Measurements from ENCODE around the gene SDK2.

The SDK2 gene

DNA sequence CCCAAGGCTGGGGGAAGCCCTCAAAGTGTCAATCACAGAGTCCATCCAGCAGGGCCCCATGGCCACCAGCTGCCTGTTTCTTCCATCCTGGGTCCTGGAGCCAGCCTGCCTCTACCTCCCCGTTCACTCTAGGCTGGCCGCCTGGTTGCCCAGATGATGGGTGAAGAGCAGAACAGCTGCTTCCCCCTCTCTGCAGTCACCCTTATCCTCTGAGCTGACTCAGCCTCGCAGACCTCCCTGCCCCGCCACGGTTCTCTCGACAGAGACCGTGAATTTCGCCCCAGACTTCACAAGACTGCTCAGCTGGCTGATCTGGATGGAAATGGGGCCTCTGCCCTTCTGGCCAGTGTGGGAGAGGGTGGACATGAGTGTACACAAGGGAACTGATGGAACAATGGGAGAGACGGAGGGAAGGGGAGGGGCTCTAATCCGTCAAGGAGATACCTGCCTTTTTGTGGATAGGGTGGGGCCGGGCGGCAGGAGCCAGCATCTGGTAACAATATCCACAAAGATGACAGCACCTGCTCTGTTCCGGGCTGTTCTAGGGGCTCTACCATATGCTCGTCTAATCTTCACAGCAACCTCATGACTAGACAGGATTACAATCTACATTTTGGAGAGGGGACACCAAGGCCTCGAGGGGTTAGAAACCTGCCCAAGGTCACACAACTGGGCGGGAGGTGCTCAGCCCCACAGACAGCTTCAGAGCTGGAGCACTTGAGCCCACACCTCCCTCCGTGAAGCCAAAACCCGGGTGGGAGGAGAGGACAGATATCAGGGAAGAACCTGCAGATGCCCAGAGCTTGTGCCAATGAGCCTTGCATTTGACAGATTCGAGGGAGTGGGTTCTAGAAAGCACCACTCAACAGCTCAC lies 136.0 kb downstream of the SDK2 start:
- DNase-seq (ENCODE audit: low spot score) = no peak

DNA sequence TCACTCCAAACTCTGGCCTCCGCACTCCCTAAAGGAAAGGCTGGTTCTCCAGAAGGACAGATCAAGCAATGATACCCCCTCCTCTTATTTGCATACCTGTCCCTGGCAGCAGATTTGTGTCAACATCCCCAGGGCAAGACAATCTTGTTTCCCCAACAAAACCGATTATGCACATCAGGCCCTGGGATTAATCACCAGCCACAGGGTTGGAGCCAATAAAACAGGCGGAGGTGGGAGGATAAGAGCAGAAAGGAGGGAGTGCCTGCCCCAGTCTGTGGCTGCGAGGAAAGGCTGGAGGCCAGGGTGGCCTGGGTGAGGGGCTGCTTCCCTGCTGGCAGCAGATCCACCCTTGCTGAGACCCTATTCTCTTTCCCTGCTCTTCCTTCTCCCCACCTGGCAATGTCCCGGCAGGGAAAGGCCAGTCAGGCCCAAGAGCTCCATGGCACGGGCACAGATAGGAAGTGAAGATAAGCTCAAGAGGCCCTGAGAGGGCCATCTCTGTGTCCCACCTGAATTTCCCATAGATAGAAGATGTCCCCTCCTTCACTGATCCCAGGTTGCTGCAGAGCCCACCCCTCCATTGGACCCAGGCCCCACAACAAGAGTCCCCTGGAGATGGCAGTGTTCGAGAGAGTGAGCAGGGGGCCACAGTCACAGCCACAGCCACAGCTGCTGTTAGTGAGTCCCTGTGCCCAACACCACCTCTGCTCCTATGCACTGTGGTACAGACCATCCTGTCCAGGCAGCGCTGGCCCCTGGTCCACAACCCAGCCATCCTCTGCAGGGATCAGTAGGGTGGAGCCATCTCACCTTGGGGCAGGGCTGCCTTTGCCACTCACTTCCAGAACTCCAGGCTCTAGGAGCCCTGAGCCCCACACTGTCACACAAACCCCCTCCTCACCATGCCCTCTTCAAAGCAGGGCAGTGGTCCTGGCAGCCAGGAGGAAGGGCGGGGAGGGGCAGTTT lies 137.5 kb downstream of the SDK2 start:
- no peak for DNase-seq (ENCODE audit: low spot score)

DNA sequence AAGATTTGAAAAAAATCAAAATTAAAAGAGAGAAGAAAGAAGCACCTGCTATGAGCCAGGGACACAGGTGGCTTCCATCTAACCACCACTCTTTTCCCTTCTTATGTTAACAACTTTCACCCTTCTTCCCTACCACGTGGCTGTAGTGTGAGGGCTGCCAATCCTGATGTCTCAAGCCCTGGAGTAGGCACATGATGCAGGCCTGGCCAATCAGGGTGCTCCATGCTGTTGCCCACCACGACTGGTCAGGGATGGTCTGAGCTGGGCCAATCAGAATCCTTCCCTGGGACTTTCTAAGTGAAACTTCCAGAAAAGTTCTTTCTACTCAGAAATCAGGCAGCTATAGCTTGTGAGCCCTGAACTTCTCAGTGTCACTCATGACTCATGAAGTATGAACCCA lies 140.7 kb downstream of the SDK2 start:
- DNase-seq (ENCODE audit: low spot score) = no peak

DNA sequence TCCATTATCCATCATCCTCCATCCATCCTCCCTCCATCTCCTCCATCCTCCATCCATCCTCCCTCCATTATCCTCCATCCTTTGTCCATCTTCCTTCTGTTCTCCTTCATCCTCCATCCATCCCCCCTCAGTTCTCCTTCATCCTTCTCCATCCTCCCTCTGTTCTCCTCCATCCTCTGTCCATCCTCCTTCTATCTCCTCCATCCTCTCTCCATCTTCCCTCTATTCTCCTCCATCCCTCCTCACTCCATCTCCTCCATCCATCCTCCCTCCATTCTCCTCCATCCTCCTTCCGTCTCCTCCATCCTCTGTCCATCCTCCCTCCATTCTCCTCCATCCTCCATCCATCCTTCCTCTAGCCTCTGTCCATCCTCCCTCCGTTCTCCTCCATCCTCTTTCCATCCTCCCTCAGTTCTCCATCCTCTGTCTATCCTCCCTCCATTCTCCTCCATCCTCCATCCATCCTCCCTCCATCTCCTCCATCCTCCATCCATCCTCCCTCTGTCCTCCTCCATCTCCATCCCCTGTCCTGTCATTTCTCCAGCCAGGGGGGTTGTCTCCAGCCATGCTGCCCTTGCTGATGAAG lies 143.7 kb downstream of the SDK2 start:
- no peak for DNase-seq (ENCODE audit: low spot score)

DNA sequence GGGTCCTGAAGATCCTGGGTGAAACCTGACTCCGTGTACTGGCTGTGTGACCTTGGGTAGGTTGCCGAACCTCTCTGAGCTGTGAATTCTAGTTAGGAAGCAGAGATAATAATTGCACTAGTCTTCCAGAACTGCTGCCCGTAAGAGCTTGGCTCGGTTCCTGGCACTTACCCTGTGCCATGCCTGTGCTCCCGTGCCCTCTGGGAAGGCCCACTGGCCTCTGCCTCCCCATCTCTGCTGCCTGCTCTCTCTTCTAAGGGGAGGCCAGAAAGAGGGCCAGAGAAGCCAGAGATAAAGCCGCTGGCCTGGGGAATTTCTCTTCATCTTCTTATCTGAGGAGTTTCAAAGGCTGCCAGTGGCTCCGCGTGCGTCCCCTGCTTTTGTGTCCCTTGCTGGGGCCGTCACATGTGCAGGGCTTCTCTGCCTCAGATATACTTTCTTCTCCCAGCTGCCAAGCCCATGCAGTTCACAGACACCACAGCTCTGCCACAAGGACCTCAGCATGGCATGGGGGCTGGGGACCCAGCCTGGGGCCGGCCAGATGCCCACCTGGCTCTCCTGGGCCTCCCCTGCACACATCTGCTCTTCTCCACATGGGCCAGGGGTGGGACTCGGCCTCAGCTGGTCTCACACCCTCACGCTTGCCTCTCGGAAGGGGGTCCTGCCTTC lies 145.2 kb downstream of the SDK2 start:
- no peak for DNase-seq (ENCODE audit: low spot score)

DNA sequence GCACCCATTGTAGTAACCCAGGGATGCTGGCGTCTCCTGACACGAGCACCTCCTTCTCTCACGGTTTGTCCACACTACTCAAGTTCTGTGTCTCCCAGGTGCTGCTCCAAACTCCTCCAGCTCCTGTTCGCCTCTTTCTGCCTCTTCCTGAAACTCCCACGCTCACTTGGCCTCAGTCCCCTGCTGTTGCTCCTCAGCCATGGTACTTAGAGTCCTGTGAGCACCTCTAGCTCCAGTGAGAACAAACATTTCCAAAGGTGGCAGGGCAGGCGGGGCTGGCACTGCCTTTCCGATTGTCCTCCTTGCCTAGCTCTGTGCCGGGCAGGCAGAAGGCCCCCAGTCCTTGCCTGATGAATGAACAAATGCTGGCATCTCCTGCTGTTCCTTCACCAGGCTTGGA lies 146.1 kb downstream of the SDK2 start:
- no peak for DNase-seq (ENCODE audit: low spot score)

DNA sequence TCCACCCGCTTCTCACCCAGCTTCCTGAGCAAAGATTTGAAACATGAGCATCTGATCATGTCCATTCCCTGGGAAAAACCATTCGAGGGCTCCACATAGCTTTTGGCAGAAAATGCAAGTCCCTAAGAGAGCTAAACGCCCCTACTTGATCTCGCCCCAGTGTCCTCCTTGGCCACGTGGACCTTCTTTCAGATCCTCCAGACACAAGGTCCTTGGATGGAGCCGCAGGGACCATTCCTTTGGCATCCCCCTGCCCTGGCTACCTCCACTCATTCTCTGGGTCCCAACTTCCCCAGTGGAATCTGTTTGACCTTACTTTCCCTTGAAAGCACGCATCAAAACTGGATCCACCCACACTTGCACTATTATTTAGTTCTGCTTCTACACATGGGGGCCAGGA lies 146.5 kb downstream of the SDK2 start:
- DNase-seq (ENCODE audit: low spot score) = no peak

DNA sequence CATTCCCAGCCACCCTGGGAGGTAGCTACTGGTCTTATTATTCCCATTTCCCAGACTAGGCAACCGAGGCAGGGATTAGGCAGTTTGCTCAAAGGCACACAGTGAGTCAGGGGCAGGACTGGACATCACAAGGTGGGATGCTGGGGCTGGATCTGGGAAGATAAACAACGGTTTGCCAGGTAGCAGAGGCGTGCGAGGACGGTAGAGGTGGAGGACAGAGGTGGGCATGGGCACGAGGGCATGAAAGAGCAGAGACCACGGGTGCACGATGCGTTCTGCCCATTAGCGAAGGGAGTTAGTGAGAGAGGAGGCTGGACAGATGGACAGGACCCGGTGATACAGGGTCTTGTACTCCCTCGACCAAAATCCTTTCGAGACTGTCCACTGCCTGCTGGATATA lies 148.0 kb downstream of the SDK2 start:
- no peak for DNase-seq (ENCODE audit: low spot score)

DNA sequence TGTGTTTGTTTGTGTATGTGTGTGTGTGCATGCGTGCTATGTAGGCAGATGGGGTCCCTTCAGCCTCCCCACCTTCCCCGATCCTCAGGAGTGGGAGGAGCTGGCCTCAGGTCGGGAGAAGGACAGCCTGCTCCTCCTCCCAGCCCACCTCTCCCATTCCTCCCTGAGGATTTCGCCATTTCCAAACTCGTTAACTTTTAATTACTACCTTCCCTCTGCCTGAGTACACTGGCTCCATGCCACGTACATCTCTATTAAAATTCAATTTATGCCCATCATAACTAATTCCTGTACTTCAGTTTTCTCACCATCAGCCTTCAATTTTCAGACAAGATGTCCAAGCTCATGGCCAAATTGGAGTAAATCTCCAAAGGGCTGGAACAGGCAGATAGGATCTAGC lies 148.6 kb downstream of the SDK2 start:
- DNase-seq (ENCODE audit: low spot score) = no peak

DNA sequence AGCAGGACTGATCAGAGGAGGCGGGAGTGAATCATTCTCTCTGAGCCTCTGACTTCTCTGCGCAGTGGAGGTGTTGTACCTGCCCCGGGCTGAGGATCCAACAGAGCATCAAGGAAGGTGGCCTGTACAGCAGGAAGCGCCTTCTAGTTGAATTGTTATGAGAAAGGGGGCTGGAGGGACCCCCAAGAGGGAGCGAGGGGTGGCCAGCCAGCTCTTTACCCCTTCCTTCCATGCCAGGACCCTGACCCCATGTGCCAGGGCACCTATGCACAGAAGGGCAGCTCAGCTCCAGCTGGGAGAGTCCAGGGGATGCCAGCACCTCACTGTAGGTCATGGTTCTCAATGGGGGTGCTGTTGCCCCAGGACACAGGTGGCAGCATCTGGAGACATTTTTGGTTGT lies 149.3 kb downstream of the SDK2 start:
- DNase-seq (ENCODE audit: low spot score) = no peak

DNA sequence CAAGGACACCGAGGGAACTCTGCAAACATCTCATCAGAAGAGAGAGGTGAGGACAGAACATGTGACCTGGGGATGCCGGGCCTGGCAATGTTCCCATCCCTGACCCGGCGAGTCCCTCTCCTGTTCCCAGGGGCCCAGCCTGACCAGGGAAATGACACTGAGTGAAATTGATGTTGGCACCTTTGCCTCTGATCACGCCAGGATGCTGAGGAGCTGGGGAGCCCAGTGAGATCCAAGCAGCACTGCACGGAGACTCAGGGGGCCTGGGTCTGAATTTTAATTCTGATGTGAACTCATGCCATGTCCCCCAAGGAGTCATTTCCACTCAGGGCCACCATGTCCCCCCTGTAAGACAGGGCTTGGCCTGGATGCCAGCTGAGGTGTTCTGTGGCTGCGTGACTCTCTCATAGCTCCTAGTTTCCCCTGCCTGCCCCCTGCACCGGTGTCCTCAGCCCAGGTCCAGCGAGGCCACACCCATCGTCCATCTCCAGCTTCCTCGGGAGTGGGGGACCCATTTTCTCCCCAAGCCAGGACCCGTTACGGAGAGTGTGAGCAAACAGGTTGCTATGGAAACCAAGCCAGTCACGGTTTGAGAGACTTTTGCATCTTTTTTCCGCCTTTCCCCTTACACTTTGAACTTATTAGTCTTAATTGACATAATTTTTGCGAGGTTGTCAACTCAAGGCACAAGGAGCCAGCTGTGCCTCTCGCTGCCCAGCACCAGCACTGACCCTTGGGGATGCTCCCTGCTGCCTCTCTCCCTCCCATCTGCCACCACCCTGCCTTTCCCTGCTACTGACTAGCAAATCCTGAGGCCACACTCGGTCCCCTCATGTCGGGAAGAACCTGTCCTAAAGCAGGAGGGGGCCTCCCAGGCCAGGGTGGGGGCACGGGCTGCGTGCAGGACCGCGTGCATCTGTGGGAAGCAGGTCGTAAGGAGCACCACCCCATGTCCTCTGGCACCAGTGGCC lies 150.0 kb downstream of the SDK2 start:
- no peak for DNase-seq (ENCODE audit: low spot score)

DNA sequence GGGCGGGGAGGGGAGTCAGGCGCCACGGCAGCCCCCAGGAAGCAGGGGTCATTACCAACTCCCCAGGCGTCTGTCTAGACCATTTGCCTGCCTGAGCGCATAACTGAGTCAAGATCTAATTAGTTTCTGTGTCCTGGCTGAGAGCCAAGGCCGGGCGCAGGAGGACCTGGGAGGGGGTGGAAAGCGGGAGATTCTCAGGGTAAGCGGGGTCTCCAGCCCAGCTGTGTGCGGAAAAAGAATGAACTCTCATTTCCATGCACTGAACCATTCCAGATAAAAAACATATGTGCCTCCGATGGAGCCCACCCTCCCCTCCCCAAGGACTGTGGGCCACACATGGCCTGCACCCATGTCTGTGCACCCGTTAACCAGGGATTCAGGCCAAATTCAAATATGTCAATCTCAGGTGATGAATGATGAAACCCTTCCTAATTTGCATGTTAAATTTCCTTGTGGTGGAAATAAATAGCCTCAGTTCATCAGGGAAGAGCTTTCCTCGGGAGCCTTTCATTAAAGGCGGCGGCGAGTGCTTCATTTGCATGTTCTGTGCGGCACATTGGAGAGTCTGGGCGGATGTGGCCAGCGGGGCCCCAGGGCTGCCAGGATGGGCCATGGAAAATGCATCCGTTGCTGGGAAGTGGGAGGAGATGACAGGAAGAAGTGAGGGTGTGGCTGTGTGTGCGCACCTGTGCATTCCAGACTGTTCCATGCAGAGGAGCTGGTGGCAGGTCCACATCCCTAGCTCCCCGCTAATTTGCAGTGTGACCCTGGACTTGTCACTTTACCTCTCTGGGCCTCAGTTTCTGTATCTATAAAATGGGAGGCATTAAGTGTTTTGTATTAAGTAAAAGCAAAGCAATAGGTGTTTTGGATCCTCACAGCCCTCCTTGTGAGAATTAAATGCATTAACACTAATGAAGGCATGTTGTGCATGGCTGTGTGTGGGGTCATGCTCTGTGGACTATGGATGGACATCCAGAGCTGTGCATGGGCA lies 151.1 kb downstream of the SDK2 start:
- DNase-seq (ENCODE audit: low spot score) = no peak

DNA sequence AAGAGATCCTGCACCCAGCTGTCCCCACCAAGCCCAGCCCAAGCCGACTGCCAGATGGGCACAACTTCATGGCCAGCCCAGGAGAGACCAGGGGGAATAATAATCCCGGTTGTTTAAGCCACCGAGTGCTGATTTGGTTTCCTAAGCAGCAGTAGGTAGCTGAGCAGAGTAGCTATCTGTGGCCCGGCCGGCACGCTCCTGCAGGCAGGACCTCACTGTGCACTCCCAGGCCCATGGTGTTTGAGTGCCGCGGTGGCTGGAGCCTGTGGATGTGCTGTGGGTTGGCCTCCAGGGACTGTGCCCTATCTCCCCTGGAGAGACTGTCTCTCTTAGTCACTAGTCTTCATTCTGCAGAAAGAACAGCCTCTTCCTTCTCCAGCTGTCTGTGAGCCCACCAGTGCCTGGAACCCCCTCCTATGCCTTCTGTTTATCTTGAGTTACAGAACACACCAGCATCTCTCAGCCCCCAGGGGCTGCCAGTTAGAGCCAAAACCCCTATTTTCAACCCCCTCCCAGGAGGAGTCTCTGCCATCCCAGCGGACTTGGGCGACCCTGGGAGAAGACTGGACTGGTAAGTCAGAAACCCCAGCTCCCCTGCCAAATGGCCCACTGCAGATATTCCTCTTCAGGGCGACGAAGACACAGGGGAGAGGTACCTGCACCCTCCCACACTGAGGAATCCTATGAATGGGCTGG lies 152.0 kb downstream of the SDK2 start:
- DNase-seq (ENCODE audit: low spot score) = no peak

DNA sequence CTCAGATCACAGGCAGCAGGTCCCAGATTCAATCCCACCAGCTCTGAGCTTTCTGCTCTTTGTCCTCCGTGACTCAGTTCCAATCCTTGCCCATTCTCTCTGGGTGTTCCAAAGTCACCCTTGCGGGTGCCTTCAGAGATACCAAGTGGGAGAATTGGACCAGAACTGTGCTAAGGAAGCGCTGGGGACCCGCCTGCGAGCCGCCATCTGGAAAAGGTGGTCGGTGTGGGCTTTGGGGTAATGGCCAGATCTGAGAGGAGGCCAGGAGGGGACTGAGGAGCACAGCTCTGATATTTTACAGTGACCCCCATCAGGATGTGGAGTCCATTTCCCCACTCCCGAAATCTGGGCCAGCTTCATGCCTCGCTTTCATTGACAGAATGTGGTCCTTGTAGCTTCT lies 152.6 kb downstream of the SDK2 start:
- no peak for DNase-seq (ENCODE audit: low spot score)

DNA sequence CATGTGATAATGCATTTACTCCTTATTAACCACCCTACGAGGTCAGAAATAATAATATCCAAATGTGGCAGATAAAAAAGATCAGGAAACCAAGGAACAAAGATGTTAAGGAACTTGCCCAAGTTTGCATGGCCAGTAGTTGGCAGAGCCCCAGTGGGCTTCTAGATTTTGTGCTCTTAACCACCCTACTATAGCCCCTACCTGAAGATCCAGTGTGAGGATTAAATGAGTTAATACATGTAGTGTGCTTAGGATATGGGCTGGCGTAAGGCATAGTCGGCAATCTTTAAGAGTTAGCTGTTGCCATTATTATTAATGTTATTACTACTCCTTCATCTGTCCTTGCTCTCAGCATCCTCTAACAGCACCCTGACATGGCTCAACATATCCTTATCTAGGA lies 153.4 kb downstream of the SDK2 start:
- DNase-seq (ENCODE audit: low spot score) = no peak

DNA sequence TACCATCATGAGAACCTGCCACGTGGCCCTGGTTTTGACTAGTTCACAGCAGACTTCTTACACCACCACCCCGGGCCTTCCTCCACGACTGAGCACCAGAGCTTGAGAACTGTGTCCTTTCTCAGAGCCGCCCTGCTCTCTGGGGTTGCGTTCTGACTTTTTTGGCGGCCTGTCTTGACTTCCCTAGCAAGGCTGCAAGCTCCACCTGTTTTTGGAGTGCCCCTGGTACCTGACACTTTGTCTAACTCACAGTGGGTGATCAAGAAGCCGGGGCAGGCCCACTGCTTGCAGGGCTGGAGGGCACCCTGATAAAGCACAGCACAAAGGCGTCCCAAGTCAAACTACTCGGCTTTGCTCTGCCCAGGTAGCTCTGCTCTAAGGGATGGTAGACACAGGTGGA lies 154.3 kb downstream of the SDK2 start:
- DNase-seq (ENCODE audit: low spot score) = no peak

DNA sequence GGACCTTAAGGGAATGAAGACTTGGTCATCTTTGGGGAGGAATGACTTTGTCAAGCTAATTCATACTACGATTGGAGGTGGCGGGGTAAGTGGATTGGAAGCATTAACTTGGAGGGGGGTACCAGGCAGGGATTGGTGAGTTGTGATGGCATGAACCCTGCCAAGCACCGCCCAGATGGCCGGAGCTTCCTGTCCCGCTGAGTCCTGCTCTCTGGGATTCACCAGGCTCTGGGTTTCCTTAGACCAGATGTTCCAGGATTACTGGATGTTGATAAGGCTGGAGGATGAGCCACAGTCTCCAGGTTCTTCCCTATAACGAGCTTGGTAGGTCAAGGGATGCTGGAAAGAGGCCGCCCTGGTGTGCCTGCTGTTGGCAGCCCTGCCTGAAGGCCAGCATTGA lies 154.9 kb downstream of the SDK2 start:
- no peak for DNase-seq (ENCODE audit: low spot score)

DNA sequence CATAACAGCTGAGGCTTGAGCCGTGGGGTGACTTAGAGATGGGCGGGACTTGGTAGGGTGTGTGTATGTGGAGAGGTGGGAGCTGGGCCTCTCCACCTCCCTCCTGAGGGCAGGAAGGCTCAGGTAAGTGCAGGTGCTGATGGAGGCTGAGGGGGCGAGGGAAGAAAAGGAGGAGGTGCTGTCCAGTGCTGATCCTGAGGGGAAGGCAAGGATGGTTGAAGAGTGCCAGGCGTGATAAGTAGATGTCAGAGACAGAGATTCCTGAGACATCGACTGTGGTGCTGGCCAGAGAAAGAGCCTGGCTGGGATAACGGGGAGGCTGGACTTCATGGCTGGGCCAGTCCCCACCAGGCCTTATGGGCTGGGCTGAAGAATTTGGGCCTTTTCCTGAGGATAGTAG lies 159.1 kb downstream of the SDK2 start:
- DNase-seq (ENCODE audit: low spot score) = no peak

DNA sequence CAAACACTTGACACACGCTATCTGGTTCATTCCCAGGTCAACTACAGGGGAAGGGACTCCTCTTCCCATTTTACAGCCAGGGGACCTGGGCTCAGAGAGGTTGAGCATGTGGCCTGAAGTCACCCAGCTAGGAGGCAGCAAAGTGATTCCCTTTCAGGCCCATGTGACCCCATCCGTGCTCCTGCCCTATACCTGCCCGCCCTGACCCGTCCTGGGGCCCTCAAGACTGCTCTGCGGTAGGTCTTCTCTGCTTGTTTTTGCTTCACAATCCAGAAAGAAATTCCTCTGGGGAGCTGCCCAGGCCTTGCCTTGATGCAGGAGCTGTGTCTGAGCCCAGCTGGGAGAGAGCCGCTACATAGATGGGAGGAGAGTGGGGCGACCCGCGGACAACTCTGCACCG lies 161.4 kb downstream of the SDK2 start:
- no peak for DNase-seq (ENCODE audit: low spot score)
